HepG2 (cell line): ENCODE data around the gene NUDT2. TPM values are rescaled to one million over a fixed set of nuclear protein-coding genes. Genes with fewer than 3 reads are reported as not detected.

Experiments used
- ATAC-seq: fragments of 200-7000 bp; cut with Tn5 transposase; 3 replicates; pipeline ENCODE4 v1.9.1; 2020; ENCODE audit warnings: mild to moderate bottlenecking, moderate library complexity
- BruUV-seq: library from RNA; stranded (reverse); fragments of 400-500 nt; replicated peaks from 2 replicates; lab custom pipeline; 2021; lab: Mats Ljungman, UMichigan
- CTCF ChIA-PET: fragments of 300-600 bp; formaldehyde crosslinking; extraction: SDS; loops from one replicate; lab custom pipeline; 2021; ENCODE audit warnings: low total read pairs, inconsistent platforms, low intra/inter-chr PET ratio; lab: Yijun Ruan, JAX
- POLR2A ChIA-PET: fragments of 350-600 bp; sonication (Branson Sonifier 250); formaldehyde crosslinking; loops from one replicate; lab custom pipeline; 2020; ENCODE audit warnings: antibody characterized with exemption, inconsistent platforms; lab: Yijun Ruan, JAX
- DNase-seq: peaks from one replicate; pipeline ENCODE4 v3.0.0-alpha.2; 2015; ENCODE audit warnings: low spot score
- FAIRE-seq: peaks from 3 replicates; lab custom pipeline; 2011; peaks lifted over from hg19 to GRCh38; lab: Jason Lieb, UNC
- H2AFZ ChIP-seq: one replicate; pipeline ENCODE4 v1.6.1; 2011; ENCODE audit warnings: low read length, inconsistent platforms
- H3K27ac ChIP-seq: fragments of 300-600 bp; 3 replicates; pipeline ENCODE4 v1.8.0; 2011; ENCODE audit warnings: mixed run types, mild to moderate bottlenecking, mixed read lengths, low read length, inconsistent platforms; ENCODE audit not compliant: insufficient read depth; ENCODE audit errors: extremely low read length
- H3K27me3 ChIP-seq, 2 experiments: fragments of 200-600 bp in 1 of 2; 2 replicates in 1 of 2; 3 replicates in 1 of 2; pipeline versions ENCODE4 v1.6.0 to v1.8.0; 2011; ENCODE audit warnings: low read length in 2 of 2, mild to moderate bottlenecking in 2 of 2, moderate library complexity in 2 of 2, inconsistent platforms in 1 of 2; ENCODE audit not compliant: insufficient read depth in 2 of 2, control insufficient read depth in 1 of 2
- H3K36me3 ChIP-seq, 2 experiments: fragments of 200-600 bp in 1 of 2; replicated peaks in 1 of 2; 2 replicates in 1 of 2; 3 replicates in 1 of 2; pipeline versions ENCODE4 v1.5.1 to v1.8.0; 2011; ENCODE audit warnings: low read length in 2 of 2, inconsistent platforms in 1 of 2; ENCODE audit not compliant: insufficient read depth in 2 of 2, control insufficient read depth in 1 of 2
- H3K4me1 ChIP-seq: 2 replicates; pipeline ENCODE4 v1.5.1; 2012; ENCODE audit warnings: low read length, inconsistent platforms; ENCODE audit not compliant: insufficient read depth
- H3K4me2 ChIP-seq: 2 replicates; pipeline ENCODE4 v1.6.0; 2011; ENCODE audit warnings: low read depth, low read length, inconsistent platforms
- H3K4me3 ChIP-seq, 3 experiments: fragments of 200-600 bp in 1 of 3; sonication (generic), shearing (Covaris generic) in 1 of 3; replicated peaks in 1 of 3; 2 replicates each; pipeline ENCODE4 v1.5.1; 2011 to 2016; ENCODE audit warnings: low read length in 3 of 3, inconsistent platforms in 2 of 3, low read depth in 2 of 3, mild to moderate bottlenecking in 2 of 3, control low read depth in 1 of 3, mixed read lengths in 1 of 3; ENCODE audit not compliant: insufficient read depth in 1 of 3
- H3K79me2 ChIP-seq: one replicate; pipeline ENCODE4 v1.6.1; 2011; ENCODE audit warnings: low read length, inconsistent platforms; ENCODE audit not compliant: insufficient read depth
- H3K9ac ChIP-seq: 2 replicates; pipeline ENCODE4 v1.6.0; 2011; ENCODE audit warnings: mild to moderate bottlenecking, low read depth, low read length, inconsistent platforms; ENCODE audit not compliant: insufficient read depth
- H3K9me3 ChIP-seq: 2 replicates; pipeline ENCODE4 v1.5.1; 2012; ENCODE audit warnings: mild to moderate bottlenecking, low read length
- H4K20me1 ChIP-seq: 2 replicates; pipeline ENCODE4 v1.6.0; 2011; ENCODE audit warnings: inconsistent platforms, mild to moderate bottlenecking, low read length, moderate library complexity; ENCODE audit not compliant: insufficient read depth
- ISL2 ChIP-seq: sonication (generic); formaldehyde crosslinking; IDR thresholded peaks from 2 replicates; pipeline ENCODE4 v1.5.0; 2020; ENCODE audit warnings: missing genetic modification reagents
- JARID2 ChIP-seq: sonication (generic); formaldehyde crosslinking; IDR thresholded peaks from 2 replicates; pipeline ENCODE4 v1.8.1; 2023; ENCODE audit warnings: missing genetic modification reagents, inconsistent platforms; ENCODE audit not compliant: insufficient replicate concordance
- MAFK ChIP-seq, 2 experiments: IDR thresholded peaks in 1 of 2; conservative IDR thresholded peaks in 1 of 2; 2 replicates each; pipeline ENCODE4 v1.6.1; 2011; ENCODE audit warnings: improper control_type of control experiment in 2 of 2, low read length in 2 of 2
- NFE2L2 ChIP-seq: fragments of 150-350 bp; IDR thresholded peaks from 2 replicates; pipeline ENCODE4 v1.6.1; 2014; ENCODE audit warnings: low read length
- ZNF343 ChIP-seq: sonication (generic); formaldehyde crosslinking; IDR thresholded peaks from 2 replicates; pipeline ENCODE4 v1.4.0; 2020; ENCODE audit warnings: mild to moderate bottlenecking, missing genetic modification reagents
- ZNF354B ChIP-seq: sonication (generic); formaldehyde crosslinking; IDR thresholded peaks from 2 replicates; pipeline ENCODE4 v1.8.0; 2022; ENCODE audit warnings: mild to moderate bottlenecking, missing genetic modification reagents
- WGBS: methylation state at CpG from one replicate; pipeline ENCODE4 v1.1.6; 2017; ENCODE audit warnings: low lambda C conversion rate; 5-methylcytosine and 5-hydroxymethylcytosine counted together
- in situ Hi-C: cut with HindIII; loops from 2 replicates; pipeline ENCODE4 v1.10.0; 2017; ENCODE audit warnings: low pct_unique_long_range_greater_than_20kb; ENCODE audit not compliant: extremely low pct_ligation_motif_present
- intact Hi-C: fragments of 100-400 bp; cut with micrococcal nuclease; formaldehyde crosslinking; loops from one replicate; pipeline ENCODE4 v1.10.0; 2022; ENCODE audit not compliant: unreplicated experiment
- polyA plus RNA-seq, 8 experiments: library from polyadenylated mRNA; depleted of rRNA in 3 of 8; stranded (reverse) in 7 of 8; unstranded in 1 of 8; fragments of >200 nt; fragmentation: Illumina TruSeq in 4 of 8; extraction: Trizol in 4 of 8; gene quantifications; 2 replicates each; pipeline versions ENCODE4 v1.2.1 to v1.2.3, GENCODE V29; 2011 to 2016; ENCODE audit warnings: low read depth in 4 of 8, missing spikeins in 1 of 8, mixed read lengths in 1 of 8; ENCODE audit not compliant: insufficient read depth in 1 of 8
- small RNA-seq, 3 experiments: library from RNA; depleted of rRNA; stranded (forward); fragments of <200 nt; gene quantifications; one replicate each; pipeline ENCODE3, GENCODE V24; 2012; ENCODE audit warnings: low read depth in 2 of 3, low replicate concordance in 1 of 3; ENCODE audit not compliant: insufficient read length in 3 of 3, insufficient read depth in 2 of 3
- total RNA-seq, 5 experiments: library from RNA; depleted of rRNA; stranded (reverse); fragments of >200 nt; fragmentation: Illumina TruSeq; extraction: Trizol; gene quantifications; 2 replicates each; pipeline ENCODE4 v1.2.3, GENCODE V29; 2016; ENCODE audit warnings: low read depth in 1 of 5

NUDT2 gene
- total and polyA plus RNA-seq, 2 of the 13 experiments (the other 11 are each of a cell fraction or from before 2014, with no cell fraction given) = 19.9 to 24.6 TPM

GRCh38 chr9:34387239-34387638 lies 57.9 kb downstream of the NUDT2 start:
- intact Hi-C loops = no loop called here
- H3K4me1 ChIP-seq = peaks cover 18% of the 10 kb centered on the region
- DNase-seq = no peak
- H3K4me3 ChIP-seq = no peak overlapping the region
- POLR2A ChIA-PET = interaction anchor here (1.2 kb wide), 1 partner anchor 10 kb away, joined by 4 read pairs; the partner anchor contains the start of gene MYORG
- no peak overlapping the region for H2AFZ ChIP-seq
- in situ Hi-C loops = no loop called here
- H4K20me1 ChIP-seq = no peaks in the 10 kb centered on the region
- ATAC-seq = no peak
- no peak overlapping the region for H3K27ac ChIP-seq
- H3K36me3 ChIP-seq = no peaks in the 10 kb centered on the region
- H3K4me2 ChIP-seq = no peak overlapping the region
- TF ChIP-seq ZNF354B (no peak), MAFK (conservative IDR thresholded peaks at IDR 0.05 in 1 of 2, IDR thresholded peaks at IDR 0.05 in 1 of 2; ENCODE audit: low read length in 2 of 2) (0 out of 4 replicates have a peak, but pooled peaks of 1 of the 2 experiments have one; percentile 16), NFE2L2 (peak; percentile 76)
- no peaks in the 10 kb centered on the region for H3K9me3 ChIP-seq
- no peaks in the 10 kb centered on the region for H3K79me2 ChIP-seq
- H3K27me3 ChIP-seq = no peaks in the 10 kb centered on the region
- FAIRE-seq = no peak
- H3K9ac ChIP-seq = no peak overlapping the region
- CTCF ChIA-PET = no interaction called here
- no TSS peak for BruUV-seq
- 57% methylated on average over 4 of the region's 4 CpGs for WGBS

GRCh38 chr9:34392511-34392910 lies 63.1 kb downstream of the NUDT2 start:
- DNase-seq (no peak), FAIRE-seq (no peak), ATAC-seq (no peak)
- no peaks in the 10 kb centered on the region for H3K9me3 ChIP-seq
- H2AFZ ChIP-seq = no peak overlapping the region
- H3K4me1 ChIP-seq = no peaks in the 10 kb centered on the region
- BruUV-seq = no TSS peak
- in situ Hi-C loops = no loop called here
- no peak overlapping the region for H3K4me3 ChIP-seq
- H3K4me2 ChIP-seq = no peak overlapping the region
- no peaks in the 10 kb centered on the region for H4K20me1 ChIP-seq
- H3K27ac ChIP-seq = no peak overlapping the region
- H3K27me3 ChIP-seq = no peaks in the 10 kb centered on the region
- intact Hi-C loops = no loop called here
- no peaks in the 10 kb centered on the region for H3K36me3 ChIP-seq
- POLR2A ChIA-PET = no interaction called here
- CTCF ChIA-PET = no interaction called here
- 0% methylated on average over 1 of the region's 1 CpG for WGBS
- H3K9ac ChIP-seq = no peak overlapping the region
- TF ChIP-seq ZNF343 (CRISPR knock-in tag) (no peak), ISL2 (CRISPR knock-in tag) (no peak), JARID2 (CRISPR knock-in tag) (no peak)
- no peaks in the 10 kb centered on the region for H3K79me2 ChIP-seq

Small RNA genes lying within 50 kb of the gene (small RNA-seq; reads per million reads assigned to genes)
- 0 reads per million in 3 experiments for gene RF00019
- 0.33 to 8.7 (median 0.41) reads per million in 3 experiments for gene RNU2-50P

Other genes starting within 250 kb of the NUDT2 start
- 26.8 and 36.6 TPM in 2 replicates for gene DCAF12, start 202.9 kb upstream of the NUDT2 start, total RNA-seq (2016; rRNA removed; fragmentation: Illumina TruSeq; extraction: Trizol)
- gene DCAF12, start 202.9 kb upstream of the NUDT2 start, polyA plus RNA-seq (2011; rRNA removed) = 37.4 and 38.8 TPM in 2 replicates
- gene UBAP1, start 150.5 kb upstream of the NUDT2 start, total RNA-seq (2016; rRNA removed; fragmentation: Illumina TruSeq; extraction: Trizol) = 19.5 and 25.0 TPM in 2 replicates
- 39.9 and 40.5 TPM in 2 replicates for gene UBAP1, start 150.5 kb upstream of the NUDT2 start, polyA plus RNA-seq (2011; rRNA removed)
- 2.8 and 3.0 TPM in 2 replicates for gene KIF24, start 301 bp upstream of the NUDT2 start, total RNA-seq (2016; rRNA removed; fragmentation: Illumina TruSeq; extraction: Trizol)
- 1.1 TPM in 2 replicates for gene KIF24, start 301 bp upstream of the NUDT2 start, polyA plus RNA-seq (2011; rRNA removed)
- 14.3 and 22.4 TPM in 2 replicates for gene MYORG, start 47.3 kb downstream of the NUDT2 start, total RNA-seq (2016; rRNA removed; fragmentation: Illumina TruSeq; extraction: Trizol)
- gene MYORG, start 47.3 kb downstream of the NUDT2 start, polyA plus RNA-seq (2011; rRNA removed) = 11.1 and 11.9 TPM in 2 replicates
- gene FAM219A, start 129.0 kb downstream of the NUDT2 start, total RNA-seq (2016; rRNA removed; fragmentation: Illumina TruSeq; extraction: Trizol) = 3.7 and 3.9 TPM in 2 replicates
- 6.4 and 9.4 TPM in 2 replicates for gene FAM219A, start 129.0 kb downstream of the NUDT2 start, polyA plus RNA-seq (2011; rRNA removed)
- gene DNAI1, start 129.2 kb downstream of the NUDT2 start, total RNA-seq (2016; rRNA removed; fragmentation: Illumina TruSeq; extraction: Trizol) = not detected in 2 replicates
- not detected in 2 replicates for gene DNAI1, start 129.2 kb downstream of the NUDT2 start, polyA plus RNA-seq (2011; rRNA removed)
- 0.51 and 0.60 TPM in 2 replicates for gene ENHO, start 193.4 kb downstream of the NUDT2 start, total RNA-seq (2016; rRNA removed; fragmentation: Illumina TruSeq; extraction: Trizol)
- 0.08 TPM in 1 of 2 replicates, not detected in the other for gene ENHO, start 193.4 kb downstream of the NUDT2 start, polyA plus RNA-seq (2011; rRNA removed)